Esophagus squamous epithelium (tissue), 5 donors: ENCODE data around the gene IL1RL2. TPM values are rescaled to one million over a fixed set of nuclear protein-coding genes. Genes with fewer than 3 reads are reported as not detected.
A peak's percentile ranks its signal among the peaks of the same experiment; 100 is the strongest.

ENCODE experiments used
- DNase-seq: peaks from one replicate; lab custom pipeline; 2025; lab: John Stamatoyannopoulos, UW
- H3K27ac ChIP-seq, 4 donors: fragments of 200-600 bp; sonication (generic); one replicate each; pipeline ENCODE4 v1.5.1; 2016 to 2019; ENCODE audit warnings: mild to moderate bottlenecking in 1 of 4
- H3K27me3 ChIP-seq, 4 donors: fragments of 200-600 bp; sonication (generic); 1 replicate in 3 of 4; 2 replicates in 1 of 4; pipeline versions ENCODE4 v1.5.1 to v1.6.0; 2017 to 2021; ENCODE audit warnings: antibody characterized with exemption in 1 of 4
- H3K36me3 ChIP-seq, 3 donors: fragments of 200-600 bp; sonication (generic); one replicate each; pipeline ENCODE4 v1.5.1; 2016 to 2019
- H3K4me1 ChIP-seq, 3 donors: fragments of 200-600 bp; sonication (generic); one replicate each; pipeline ENCODE4 v1.5.1; 2017 to 2019
- H3K4me3 ChIP-seq, 4 donors: fragments of 200-600 bp; sonication (generic); 1 replicate in 3 of 4; 2 replicates in 1 of 4; pipeline ENCODE4 v1.5.1; 2016 to 2019; ENCODE audit warnings: mild to moderate bottlenecking in 2 of 4, moderate library complexity in 1 of 4
- H3K9me3 ChIP-seq, 3 donors: fragments of 200-600 bp; sonication (generic); one replicate each; pipeline ENCODE4 v1.5.1; 2016 to 2019
- POLR2A ChIP-seq, 4 donors: fragments of 450-650 bp; IDR thresholded peaks; one replicate each; pipeline ENCODE4 v1.6.1; 2017; ENCODE audit warnings: antibody characterized with exemption in 4 of 4, mild to moderate bottlenecking in 4 of 4, moderate library complexity in 3 of 4
- WGBS, 2 donors: methylation state at CpG; one replicate each; pipeline ENCODE4 v1.1.5; 2018; 5-methylcytosine and 5-hydroxymethylcytosine counted together
- intact Hi-C: fragments of 100-400 bp; cut with DNase I; formaldehyde crosslinking; loops from one replicate; pipeline ENCODE4 v1.15.0; 2022
- total RNA-seq, 4 donors: library from RNA; depleted of rRNA; stranded (reverse); fragments of >200 nt; gene quantifications; one replicate each; pipeline ENCODE4 v1.1.0, GENCODE V29; 2016
- TF ChIP-seq, protein P1 (sequence below), 6 experiments: fragments of 450-650 bp in 4 of 6; fragments of 200-600 bp in 2 of 6; sonication (generic) in 2 of 6; IDR thresholded peaks; one replicate each; pipeline ENCODE4 v1.5.1; 2016 to 2019; ENCODE audit warnings: antibody characterized with exemption in 6 of 6, mild to moderate bottlenecking in 4 of 6, moderate library complexity in 4 of 6
- donor health status: DM: yes; HTN: yes; CAD: no.

Gene IL1RL2
- total RNA-seq, 4 donors from 2014 or later, result 2.5 to 6.7 (median 4.6) TPM

DNA sequence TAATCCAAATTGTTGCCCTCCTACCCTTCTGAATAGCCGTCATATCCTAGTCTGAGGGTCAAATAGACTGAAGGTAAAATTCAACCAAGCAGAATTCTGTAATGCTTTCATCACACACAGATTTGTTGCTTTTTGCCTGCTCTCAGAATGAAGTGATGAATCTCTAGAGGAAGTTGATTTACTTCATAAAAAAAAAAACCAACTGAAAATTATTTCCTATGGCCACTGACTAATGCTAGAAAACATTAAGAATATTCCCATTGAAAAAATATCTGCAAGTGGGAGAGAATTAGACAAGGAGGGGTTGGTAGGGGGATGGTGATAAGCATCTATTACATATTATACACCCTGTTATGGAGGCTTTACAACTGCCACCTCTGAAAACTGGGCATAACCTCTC is 2.3 kb upstream of the IL1RL2 start:
- intact Hi-C loops, result no loop called here
- Histone ChIP-seq H3K36me3 (no peaks in the 10 kb centered on the region), H3K9me3 (no peaks in the 10 kb centered on the region), H3K27me3 (no peaks in the 10 kb centered on the region), H3K27ac (no peak overlapping the region), H3K4me1 (peaks cover 0 to 44% (median 6%) of the 10 kb centered on the region in 3 donors), H3K4me3 (no peak overlapping the region)
- no peak for TF ChIP-seq POLR2A (IDR thresholded peaks at IDR 0.05)
- TF ChIP-seq, protein P1, sequence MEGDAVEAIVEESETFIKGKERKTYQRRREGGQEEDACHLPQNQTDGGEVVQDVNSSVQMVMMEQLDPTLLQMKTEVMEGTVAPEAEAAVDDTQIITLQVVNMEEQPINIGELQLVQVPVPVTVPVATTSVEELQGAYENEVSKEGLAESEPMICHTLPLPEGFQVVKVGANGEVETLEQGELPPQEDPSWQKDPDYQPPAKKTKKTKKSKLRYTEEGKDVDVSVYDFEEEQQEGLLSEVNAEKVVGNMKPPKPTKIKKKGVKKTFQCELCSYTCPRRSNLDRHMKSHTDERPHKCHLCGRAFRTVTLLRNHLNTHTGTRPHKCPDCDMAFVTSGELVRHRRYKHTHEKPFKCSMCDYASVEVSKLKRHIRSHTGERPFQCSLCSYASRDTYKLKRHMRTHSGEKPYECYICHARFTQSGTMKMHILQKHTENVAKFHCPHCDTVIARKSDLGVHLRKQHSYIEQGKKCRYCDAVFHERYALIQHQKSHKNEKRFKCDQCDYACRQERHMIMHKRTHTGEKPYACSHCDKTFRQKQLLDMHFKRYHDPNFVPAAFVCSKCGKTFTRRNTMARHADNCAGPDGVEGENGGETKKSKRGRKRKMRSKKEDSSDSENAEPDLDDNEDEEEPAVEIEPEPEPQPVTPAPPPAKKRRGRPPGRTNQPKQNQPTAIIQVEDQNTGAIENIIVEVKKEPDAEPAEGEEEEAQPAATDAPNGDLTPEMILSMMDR (IDR thresholded peaks at IDR 0.05), result no peak
- 97 to 100% methylated on average over 1 of the region's 1 CpG for WGBS, 2 donors
- no peak for DNase-seq

GRCh38 chr2:102185347-102185746 is 1.5 kb upstream of the IL1RL2 start:
- TF ChIP-seq, protein P1 (IDR thresholded peaks at IDR 0.05), result peak in 5 of 6 experiments; percentile 26 to 67 (median 48)
- no peak for TF ChIP-seq POLR2A (IDR thresholded peaks at IDR 0.05)
- no peaks in the 10 kb centered on the region for H3K27me3 ChIP-seq
- intact Hi-C loops, result no loop called here
- DNase-seq, result no peak
- peaks cover 0 to 44% (median 6%) of the 10 kb centered on the region in 3 donors for H3K4me1 ChIP-seq
- no peaks in the 10 kb centered on the region for H3K36me3 ChIP-seq
- no peak overlapping the region for H3K27ac ChIP-seq
- H3K4me3 ChIP-seq, result no peak overlapping the region
- H3K9me3 ChIP-seq, result no peaks in the 10 kb centered on the region
- WGBS, 2 donors, result 5 to 8% methylated on average over 2 of the region's 2 CpGs

- peaks cover 0 to 28% (median 6%) of the 10 kb centered on the region in 3 donors for H3K4me1 ChIP-seq
- intact Hi-C loops, result no loop called here
- 6 to 9% methylated on average over 6 to 12 of the region's 50 CpGs for WGBS, 2 donors
- H3K27me3 ChIP-seq, result no peaks in the 10 kb centered on the region
- no peaks in the 10 kb centered on the region for H3K9me3 ChIP-seq
- TF ChIP-seq, protein P1 (IDR thresholded peaks at IDR 0.05), result peak in 4 of 6 experiments; percentile 24 to 64 (median 42)
- TF ChIP-seq POLR2A (IDR thresholded peaks at IDR 0.05), result peak in 1 of 4 donors; percentile 44
- H3K36me3 ChIP-seq, result no peaks in the 10 kb centered on the region
- H3K27ac ChIP-seq, result peak overlapping the region; percentile 75 to 91 (median 86)
- H3K4me3 ChIP-seq, result peak overlapping the region; percentile 50 to 70 (median 66)
- no peak for DNase-seq
These were observed 800 bp downstream of the IL1RL2 start for GRCh38 chr2:102187496-102188150.

- H3K4me3 ChIP-seq, result no peak overlapping the region
- H3K36me3 ChIP-seq, result no peaks in the 10 kb centered on the region
- no peak overlapping the region for H3K27ac ChIP-seq
- 88 to 92% methylated on average over 10 of the region's 10 CpGs for WGBS, 2 donors
- TF ChIP-seq, protein P1 (IDR thresholded peaks at IDR 0.05), result no peak
- TF ChIP-seq POLR2A (IDR thresholded peaks at IDR 0.05), result no peak
- intact Hi-C loops, result no loop called here
- H3K27me3 ChIP-seq, result no peaks in the 10 kb centered on the region
- DNase-seq, result no peak
- no peaks in the 10 kb centered on the region for H3K9me3 ChIP-seq
- peaks cover 0 to 21% (median 6%) of the 10 kb centered on the region in 3 donors for H3K4me1 ChIP-seq
These were observed 3.7 kb downstream of the IL1RL2 start for GRCh38 chr2:102190430-102191107.

DNA sequence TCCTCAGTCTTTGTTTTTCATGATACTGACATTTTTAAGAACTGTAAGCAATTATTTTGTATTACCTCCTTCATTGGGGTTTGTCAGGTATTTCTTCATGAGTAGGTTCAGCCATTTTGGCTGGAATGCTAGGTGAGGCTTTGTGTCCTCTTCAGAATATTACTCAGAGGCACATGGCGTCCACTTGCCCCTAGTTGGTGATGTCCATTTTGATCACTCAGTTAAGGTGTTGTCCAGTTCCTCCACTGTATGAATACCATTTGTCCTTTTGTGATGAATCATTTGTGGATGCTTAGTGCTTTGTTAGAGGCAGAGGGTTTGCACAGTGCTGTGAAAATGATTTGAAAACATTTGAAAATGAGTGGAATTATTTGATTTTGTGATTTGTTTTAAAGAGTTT is 4.7 kb downstream of the IL1RL2 start:
- no peak for DNase-seq
- H3K9me3 ChIP-seq, result no peaks in the 10 kb centered on the region
- 86 to 89% methylated on average over 1 of the region's 1 CpG for WGBS, 2 donors
- intact Hi-C loops, result no loop called here
- H3K36me3 ChIP-seq, result no peaks in the 10 kb centered on the region
- H3K27me3 ChIP-seq, result no peaks in the 10 kb centered on the region
- H3K4me3 ChIP-seq, result no peak overlapping the region
- H3K27ac ChIP-seq, result no peak overlapping the region
- TF ChIP-seq, protein P1 (IDR thresholded peaks at IDR 0.05), result no peak
- TF ChIP-seq POLR2A (IDR thresholded peaks at IDR 0.05), result no peak
- H3K4me1 ChIP-seq, result peaks cover 0 to 17% (median 6%) of the 10 kb centered on the region in 3 donors
